Activated CD8-positive, alpha-beta memory T cell treated with anti-CD3 and anti-CD28 coated beads for 1 hour (primary cell): ENCODE data around the gene RRP7A.
A peak's percentile ranks its signal among the peaks of the same experiment; 100 is the strongest.
"Not testable (repeated sequence)": the region's sequence is repeated elsewhere in the genome, so short reads cannot be mapped to it uniquely, and the experiment has no call there.

ENCODE experiments used
- DNase-seq, 2 donors: peaks; one replicate each; pipeline ENCODE4 v3.0.0-alpha.2; 2020; ENCODE audit warnings: low read depth in 1 of 2; ENCODE audit errors: extremely low read depth in 1 of 2

The RRP7A gene, protein sequence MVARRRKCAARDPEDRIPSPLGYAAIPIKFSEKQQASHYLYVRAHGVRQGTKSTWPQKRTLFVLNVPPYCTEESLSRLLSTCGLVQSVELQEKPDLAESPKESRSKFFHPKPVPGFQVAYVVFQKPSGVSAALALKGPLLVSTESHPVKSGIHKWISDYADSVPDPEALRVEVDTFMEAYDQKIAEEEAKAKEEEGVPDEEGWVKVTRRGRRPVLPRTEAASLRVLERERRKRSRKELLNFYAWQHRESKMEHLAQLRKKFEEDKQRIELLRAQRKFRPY

DNA sequence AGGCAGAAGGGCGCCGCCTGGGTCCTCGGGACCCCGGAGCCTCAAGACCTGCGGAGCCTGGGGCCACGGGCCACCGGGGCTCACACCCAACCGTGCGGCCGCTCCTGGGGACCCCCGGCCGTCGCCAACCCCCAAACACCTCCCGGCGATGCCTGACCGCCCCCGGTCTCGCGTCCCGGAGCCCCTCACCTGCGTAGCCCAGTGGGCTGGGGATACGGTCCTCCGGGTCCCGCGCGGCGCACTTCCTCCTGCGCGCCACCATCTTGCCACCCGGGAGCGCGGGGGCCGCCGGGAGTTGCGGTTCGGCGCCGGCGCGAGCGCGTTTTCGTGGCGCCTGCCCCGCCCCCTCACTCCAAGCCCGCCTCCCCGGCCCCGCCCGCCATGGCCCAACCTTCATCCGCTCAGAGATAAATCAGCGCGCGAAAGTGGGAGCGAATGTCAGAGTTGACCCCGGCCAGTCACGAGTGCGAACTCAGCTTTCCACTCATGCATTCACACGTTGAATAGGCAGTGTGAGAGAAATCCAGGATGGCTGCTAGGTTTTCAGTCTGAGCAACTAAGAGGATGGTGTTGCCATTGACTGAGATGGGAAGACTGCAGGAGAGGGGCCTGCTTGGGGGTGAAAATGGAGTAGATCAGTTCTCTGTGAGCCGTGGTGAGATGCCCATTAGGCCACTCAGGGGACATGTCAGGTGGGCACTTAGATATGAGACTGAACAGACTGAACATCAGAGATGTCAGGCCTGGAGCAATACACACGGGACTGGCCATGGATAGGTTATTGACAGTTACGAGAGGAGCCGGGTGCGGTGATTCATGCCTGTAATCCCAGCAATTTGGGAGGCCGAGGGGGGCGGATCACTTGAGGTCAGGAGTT is at the start of gene RRP7A:
Gene RRP7A (minus strand): TSS at position 272 of the 877 bp plus-strand sequence. CDS start 10 bp downstream, at position 262.
- peak; percentile 49 to 78 for DNase-seq

DNA sequence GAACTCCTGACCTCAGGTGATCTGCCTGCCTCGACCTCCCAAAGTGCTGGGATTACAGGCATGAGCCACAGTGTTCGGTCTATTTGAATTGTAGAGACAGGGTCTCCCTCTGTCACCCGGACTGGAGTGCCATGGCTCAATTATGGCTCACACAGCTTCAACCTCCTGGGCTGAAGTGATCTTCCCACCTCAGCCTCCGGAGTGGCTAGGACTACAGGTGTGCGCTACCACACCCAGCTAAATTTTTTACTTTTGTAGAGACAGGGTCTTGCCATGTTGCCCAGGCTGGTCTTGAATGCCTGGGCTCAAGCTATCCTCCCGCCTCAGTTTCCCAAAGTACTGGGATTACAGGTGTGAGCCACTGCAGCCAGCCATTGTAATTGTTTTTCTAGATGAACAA is 48.4 kb upstream of the RRP7A start:
- not testable (repeated sequence) for DNase-seq

DNA sequence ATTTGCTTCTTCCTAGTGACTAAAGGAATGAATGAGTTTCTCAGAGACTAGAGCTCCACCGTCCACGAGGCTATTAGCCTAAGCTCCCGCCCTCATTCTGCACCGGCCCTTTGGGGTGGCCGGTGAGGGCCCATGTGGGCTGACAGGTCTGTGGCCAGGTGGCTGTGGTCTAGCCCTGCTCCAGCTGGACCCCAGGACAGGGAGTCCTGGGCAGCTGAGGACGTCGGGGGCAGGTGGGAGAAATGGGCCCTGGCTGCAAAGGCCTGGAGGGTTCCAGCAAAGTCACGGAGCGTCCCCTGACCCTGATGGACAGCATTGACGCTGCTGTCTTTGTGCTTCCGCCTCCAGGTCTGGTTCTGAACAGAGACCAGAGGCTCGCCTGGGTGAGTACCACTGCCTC is 46.4 kb upstream of the RRP7A start:
- DNase-seq: no peak

- no peak for DNase-seq
These were observed 45.1 kb upstream of the RRP7A start for GRCh38 chr22:42564699-42565098.

- DNase-seq: not testable (repeated sequence)
These were observed 44.3 kb upstream of the RRP7A start for GRCh38 chr22:42563943-42564342.

DNA sequence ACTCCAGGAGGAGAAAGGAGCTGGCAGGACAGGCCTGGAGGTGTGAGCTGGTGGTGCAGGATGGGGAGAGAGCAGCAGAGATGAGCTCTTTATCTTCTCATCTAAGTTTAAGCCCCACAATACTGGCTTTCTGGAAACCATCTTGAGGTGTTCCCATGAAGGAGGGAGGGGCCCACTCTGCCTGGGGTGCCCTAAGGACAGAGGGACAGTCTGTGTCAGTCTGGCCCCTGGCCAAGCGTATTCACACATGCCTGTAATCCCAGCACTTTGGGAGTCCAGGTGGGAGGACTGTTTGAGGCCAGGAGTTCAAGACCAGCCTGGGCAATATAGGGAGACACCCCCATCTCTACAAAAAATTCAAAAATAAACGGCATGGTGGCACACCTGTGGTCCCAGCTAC is 43.1 kb upstream of the RRP7A start:
- no peak for DNase-seq

DNA sequence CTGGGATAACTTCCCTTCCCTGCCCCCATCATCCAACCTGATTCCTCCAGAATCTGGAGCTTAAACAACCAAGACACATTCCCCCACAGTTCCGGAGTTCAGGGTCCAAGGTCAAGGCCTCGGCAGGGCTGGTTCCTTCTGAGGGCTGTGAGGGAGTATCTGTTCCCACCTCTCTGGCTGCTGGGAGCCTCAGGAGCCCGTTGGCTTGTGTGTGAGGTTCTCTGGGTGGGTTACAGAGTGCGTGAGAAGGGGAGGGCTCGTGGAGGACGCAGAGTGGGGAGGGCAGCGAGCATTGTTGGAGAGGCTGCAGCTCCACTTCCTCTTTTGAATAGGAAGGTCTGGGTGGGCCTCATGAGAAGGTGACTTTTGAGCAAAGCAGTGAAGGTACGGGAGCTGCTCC is 42.7 kb upstream of the RRP7A start:
- no peak for DNase-seq

- no peak for DNase-seq
These were observed 42.3 kb upstream of the RRP7A start for GRCh38 chr22:42561856-42562255.

GRCh38 chr22:42560781-42561180 is 41.2 kb upstream of the RRP7A start:
- DNase-seq: no peak

GRCh38 chr22:42560381-42560780 is 40.8 kb upstream of the RRP7A start:
- DNase-seq: no peak

DNA sequence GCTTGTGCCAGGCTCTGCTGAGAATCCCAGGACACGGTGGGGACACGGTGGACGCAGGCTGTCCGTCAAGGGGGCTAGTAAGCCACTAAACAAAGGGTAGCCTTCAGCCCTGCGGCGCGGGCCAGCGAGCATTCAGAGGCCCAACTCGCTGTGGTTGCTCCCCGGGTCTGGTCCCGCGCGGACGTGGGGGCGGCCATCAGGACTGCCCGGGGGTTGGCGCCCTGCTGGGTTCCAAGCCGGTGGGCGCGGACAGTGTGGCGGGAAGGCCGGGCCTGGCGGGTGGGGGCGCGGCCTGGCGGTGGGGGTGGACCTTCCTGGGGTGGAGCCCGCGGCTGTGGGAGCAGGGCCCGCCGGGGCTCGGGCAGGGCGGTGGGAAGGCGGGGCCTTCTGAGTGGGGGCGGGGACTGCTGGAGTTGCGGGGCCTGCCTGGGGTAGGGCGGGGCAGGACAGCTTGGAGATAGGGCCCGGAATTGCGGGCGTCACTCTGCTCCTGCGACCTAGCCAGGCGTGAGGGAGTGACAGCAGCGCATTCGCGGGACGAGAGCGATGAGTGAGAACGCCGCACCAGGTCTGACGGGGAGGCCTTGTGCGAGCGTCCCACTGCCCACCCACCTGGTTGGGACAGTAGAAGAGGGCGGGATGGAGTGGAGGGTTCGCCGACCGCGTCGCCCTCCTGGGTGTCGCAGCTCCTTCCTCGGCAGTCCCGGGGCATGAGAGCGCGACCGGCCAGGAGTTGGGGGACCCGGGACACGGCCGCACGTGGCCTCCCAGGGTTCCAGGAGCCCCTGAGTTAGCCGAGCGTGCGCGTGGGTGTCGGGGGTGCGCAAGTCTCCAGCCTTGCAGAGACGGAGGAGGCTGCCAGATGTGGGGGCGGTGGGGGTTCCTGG is 34.1 kb upstream of the RRP7A start, which contains the start of gene SERHL2:
Gene SERHL2 (plus strand): TSS at position 482 of the 887 bp plus-strand sequence. CDS start 65 bp downstream, at position 547.
- DNase-seq: peak; percentile 60 to 62

DNA sequence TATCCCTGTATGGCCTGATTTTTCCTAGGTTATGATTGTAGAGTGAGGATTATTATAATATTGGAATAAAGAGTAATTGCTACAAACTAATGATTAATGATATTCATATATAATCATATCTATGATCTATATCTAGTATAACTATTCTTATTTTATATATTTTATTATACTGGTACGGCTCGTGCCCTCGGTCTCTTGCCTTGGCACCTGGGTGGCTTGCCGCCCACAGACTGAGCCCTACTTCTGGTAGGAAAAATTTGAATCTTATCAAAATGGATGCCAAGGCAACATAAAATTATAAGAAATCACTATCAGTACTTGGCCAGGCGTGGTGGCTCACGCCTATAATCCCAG is 32.7 kb upstream of the RRP7A start:
- not testable (repeated sequence) for DNase-seq

- no peak for DNase-seq
These were observed 29.9 kb upstream of the RRP7A start for GRCh38 chr22:42549331-42550060.

- DNase-seq: no peak
These were observed 29.2 kb upstream of the RRP7A start for GRCh38 chr22:42548597-42549330.

DNA sequence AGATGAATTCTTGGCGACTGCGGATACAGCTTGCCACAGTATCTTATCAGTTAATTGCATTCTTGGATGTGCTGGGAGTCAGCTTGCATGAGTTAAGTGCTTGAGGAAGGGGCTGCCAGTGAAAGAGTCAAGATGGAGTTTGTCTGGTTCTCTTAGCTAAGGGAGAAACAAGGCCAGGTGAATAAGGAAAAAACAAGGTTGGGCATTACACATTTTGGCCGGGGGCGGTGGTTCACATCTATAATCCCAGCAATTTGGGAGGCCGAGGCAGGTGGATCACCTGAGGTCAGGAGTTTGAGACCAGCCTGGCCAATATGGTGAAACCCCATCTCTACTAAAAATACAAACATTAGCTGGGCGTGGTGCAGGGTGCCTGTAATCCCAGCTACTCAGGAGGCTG is 28.5 kb upstream of the RRP7A start:
- DNase-seq: not testable (repeated sequence)

- no peak for DNase-seq
These were observed 28.0 kb upstream of the RRP7A start for GRCh38 chr22:42547562-42547961.

GRCh38 chr22:42544686-42545085 is 25.1 kb upstream of the RRP7A start:
- DNase-seq: no peak

DNA sequence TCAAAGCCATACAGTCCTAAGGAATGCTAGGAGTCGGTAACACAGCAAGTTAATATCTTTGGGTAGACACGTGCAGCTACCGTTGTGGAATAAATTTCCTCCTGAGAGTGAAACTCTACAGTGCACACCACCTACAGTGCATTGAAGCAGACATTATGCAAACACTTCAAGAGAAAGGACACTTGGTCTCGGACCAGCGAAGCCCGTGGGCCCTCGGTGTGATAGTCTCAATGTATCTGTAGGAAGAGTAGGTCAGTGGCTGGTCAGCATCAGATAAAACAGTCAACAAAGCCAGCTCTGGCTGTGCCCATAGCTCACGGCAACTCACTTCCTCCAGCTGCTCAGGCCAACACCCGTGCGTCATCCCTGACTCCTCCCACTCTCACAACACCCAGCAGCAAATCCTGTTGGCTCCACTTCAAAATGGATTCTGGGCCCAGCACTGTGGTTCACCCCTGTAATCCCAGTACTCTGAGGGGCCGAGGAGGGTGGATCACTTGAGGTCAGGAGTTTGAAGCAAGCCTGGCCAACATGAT is 19.7 kb upstream of the RRP7A start:
- DNase-seq: not testable (repeated sequence)

GRCh38 chr22:42537199-42537831 is 17.7 kb upstream of the RRP7A start:
- not testable (repeated sequence) for DNase-seq
